ENCODE data around the gene AP5B1. TPM values are rescaled to one million over a fixed set of nuclear protein-coding genes. Genes with fewer than 3 reads are reported as not detected.

The AP5B1 gene
- total RNA-seq, 1 donor from 2014 or later = 21.0 TPM

DNA sequence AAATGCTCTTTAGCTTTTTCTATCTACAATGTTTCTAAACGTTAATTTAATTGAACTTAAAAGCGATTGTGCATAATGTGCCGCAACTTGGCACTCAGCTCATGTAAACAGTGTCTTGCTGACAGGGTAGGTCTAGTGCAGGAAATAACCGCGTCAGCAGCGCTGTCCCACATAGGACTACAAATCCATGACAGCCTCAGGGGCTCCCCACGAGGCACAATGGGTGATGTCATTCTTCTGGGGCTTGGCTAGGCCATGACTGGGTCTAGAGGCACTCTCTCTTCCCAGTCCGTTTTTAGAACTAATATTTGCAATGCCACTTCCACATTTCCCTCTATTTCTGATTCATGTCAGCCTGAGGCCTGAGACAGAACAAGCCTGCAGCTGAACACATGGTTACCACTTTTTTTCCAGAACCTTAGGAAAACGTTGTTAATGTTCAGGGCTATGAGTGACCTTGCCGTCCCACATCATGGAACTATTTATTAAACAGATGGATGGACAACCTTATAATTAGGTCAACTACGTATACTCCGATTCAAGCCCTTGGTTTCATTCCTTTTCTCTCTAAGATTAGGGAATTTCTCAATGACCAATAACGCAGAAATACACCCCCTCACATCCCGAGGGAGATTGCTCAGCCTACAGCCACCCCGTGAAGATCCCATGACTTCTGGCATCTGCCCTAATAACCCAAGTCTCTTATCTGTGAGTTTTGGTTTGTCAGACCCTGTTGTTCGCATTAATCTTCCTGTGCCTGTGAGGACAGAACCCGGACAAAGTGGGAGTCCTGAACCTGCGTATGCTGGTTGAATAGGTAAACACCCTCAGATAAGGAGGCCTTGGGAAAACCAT is 33.6 kb upstream of the AP5B1 start:
- no peaks in the 10 kb centered on the region for H3K27me3 Mint-ChIP-seq (ENCODE audit: unreplicated experiment)
- TF ChIP-seq CTCF (IDR thresholded peaks at IDR 0.05) = no peak
- H3K4me1 Mint-ChIP-seq (ENCODE audit: unreplicated experiment) = peaks cover 10% of the 10 kb centered on the region
- no peak for DNase-seq (ENCODE audit: extremely low spot score, unreplicated experiment)
- no peak overlapping the region for H3K4me3 Mint-ChIP-seq (ENCODE audit: unreplicated experiment)
- peaks cover 1% of the 10 kb centered on the region for H3K36me3 Mint-ChIP-seq (ENCODE audit: unreplicated experiment)
- no peaks in the 10 kb centered on the region for H3K9me3 Mint-ChIP-seq (ENCODE audit: unreplicated experiment)
- no peak overlapping the region for H3K27ac Mint-ChIP-seq (ENCODE audit: unreplicated experiment)

DNA sequence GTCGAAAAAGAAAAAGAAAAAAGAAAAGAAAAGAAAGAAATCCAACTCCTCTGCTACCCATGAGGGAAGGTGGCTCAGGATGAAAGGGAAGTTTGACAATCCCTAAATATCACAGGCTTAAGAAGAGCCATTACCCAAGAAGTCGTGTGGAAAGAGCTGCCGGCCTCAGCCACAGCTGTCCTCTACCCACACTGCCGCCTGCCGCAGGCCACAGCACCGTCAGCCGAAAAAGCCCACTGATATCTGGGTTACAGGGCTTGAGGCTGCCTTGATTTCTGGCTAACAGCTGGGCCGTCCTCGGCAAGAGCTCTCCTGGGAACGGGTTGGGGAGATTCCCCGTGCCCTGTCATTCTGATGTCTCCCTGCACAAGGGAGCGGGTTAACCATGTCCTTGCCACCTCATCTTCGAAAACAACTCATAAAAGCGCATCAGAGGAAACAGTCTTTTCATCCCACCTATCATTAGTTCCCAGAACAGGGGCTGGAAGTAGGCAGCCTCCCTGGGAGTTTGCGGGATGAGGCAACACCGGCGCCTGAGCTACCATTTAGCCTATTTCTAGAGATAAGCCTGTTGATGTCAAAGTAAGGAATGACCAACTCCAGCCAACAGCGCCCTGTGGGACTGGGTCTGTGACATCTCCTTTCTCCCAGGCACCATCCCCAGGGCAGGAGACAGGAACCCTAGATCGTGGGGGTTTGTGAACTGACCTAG is 31.1 kb upstream of the AP5B1 start:
- Mint-ChIP-seq H3K27ac (ENCODE audit: unreplicated experiment) (no peak overlapping the region), H3K4me3 (ENCODE audit: unreplicated experiment) (no peak overlapping the region), H3K36me3 (ENCODE audit: unreplicated experiment) (peaks cover 1% of the 10 kb centered on the region), H3K4me1 (ENCODE audit: unreplicated experiment) (peaks cover 6% of the 10 kb centered on the region), H3K9me3 (ENCODE audit: unreplicated experiment) (no peaks in the 10 kb centered on the region), H3K27me3 (ENCODE audit: unreplicated experiment) (peaks cover 11% of the 10 kb centered on the region)
- TF ChIP-seq CTCF (IDR thresholded peaks at IDR 0.05) = no peak
- DNase-seq (ENCODE audit: extremely low spot score, unreplicated experiment) = no peak

DNA sequence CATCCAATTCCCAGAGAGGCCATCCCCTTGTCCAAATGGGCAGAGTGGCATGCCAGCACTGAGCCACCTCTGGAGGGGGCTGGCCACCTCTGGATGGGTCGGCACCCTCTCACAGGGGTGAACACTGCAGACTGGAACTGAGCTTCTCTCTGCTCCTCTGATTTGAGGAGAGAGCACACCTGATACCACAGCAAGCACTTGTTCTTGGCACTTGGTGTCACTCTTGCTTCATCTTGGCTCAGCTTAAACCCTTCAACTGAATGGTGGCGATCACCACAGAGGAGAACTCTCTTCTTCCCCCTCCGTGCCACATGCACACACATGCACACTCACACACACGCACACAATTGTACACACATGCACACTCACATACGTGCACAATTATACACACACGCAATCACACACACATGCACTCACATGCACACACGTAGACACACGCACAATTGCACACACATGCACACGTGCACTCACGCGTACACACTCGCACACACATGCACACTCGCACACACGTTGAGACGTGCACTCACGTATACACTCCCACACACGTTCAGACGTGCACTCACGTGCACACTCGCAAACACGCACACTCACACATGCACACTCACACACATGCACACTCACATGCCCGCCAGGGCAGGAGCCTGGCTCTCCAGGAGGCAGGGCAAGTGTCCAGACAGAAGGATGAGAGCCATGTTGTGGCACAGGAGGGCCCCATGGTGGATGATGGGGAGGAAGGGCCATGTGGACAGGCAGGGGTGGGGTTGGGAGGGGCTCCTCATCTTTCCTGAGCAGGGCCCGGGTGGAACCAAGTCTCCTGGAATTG is 29.5 kb upstream of the AP5B1 start:
- Mint-ChIP-seq H3K9me3 (ENCODE audit: unreplicated experiment) (no peaks in the 10 kb centered on the region), H3K4me1 (ENCODE audit: unreplicated experiment) (no peaks in the 10 kb centered on the region), H3K27me3 (ENCODE audit: unreplicated experiment) (peaks cover 12% of the 10 kb centered on the region), H3K27ac (ENCODE audit: unreplicated experiment) (no peak overlapping the region), H3K4me3 (ENCODE audit: unreplicated experiment) (no peak overlapping the region), H3K36me3 (ENCODE audit: unreplicated experiment) (peaks cover 1% of the 10 kb centered on the region)
- no peak for TF ChIP-seq CTCF (IDR thresholded peaks at IDR 0.05)
- DNase-seq (ENCODE audit: extremely low spot score, unreplicated experiment) = no peak

DNA sequence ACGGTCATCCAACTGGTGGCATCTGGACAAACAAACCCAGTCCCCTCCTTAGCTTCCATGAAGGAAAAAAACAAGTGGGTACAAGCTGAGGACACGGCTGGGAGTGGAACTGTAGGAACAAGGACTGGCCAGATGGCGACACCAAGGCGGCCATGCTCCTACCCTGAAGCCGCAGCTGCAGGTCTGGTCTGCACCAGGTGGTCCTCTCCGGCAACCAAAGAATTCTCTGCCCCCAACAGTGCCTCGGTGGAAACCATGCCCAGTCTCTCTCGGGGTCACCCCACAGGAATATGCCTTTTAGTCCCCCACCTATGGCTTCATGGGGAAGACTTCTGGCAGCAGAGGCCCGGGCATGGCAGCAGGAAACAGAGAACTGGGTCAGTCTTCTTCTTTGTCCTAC is 28.7 kb upstream of the AP5B1 start:
- Mint-ChIP-seq H3K4me3 (ENCODE audit: unreplicated experiment) (no peak overlapping the region), H3K4me1 (ENCODE audit: unreplicated experiment) (no peaks in the 10 kb centered on the region), H3K36me3 (ENCODE audit: unreplicated experiment) (peaks cover under 1% of the 10 kb centered on the region), H3K27ac (ENCODE audit: unreplicated experiment) (no peak overlapping the region), H3K27me3 (ENCODE audit: unreplicated experiment) (peaks cover 14% of the 10 kb centered on the region), H3K9me3 (ENCODE audit: unreplicated experiment) (no peaks in the 10 kb centered on the region)
- DNase-seq (ENCODE audit: extremely low spot score, unreplicated experiment) = no peak
- no peak for TF ChIP-seq CTCF (IDR thresholded peaks at IDR 0.05)
